ENCODE data around the gene GYPE.
A peak's percentile ranks its signal among the peaks of the same experiment; 100 is the strongest.
"Not testable (repeated sequence)": the region's sequence is repeated elsewhere in the genome, so short reads cannot be mapped to it uniquely, and the experiment has no call there.

The GYPE gene

GRCh38 chr4:143905440-143905839 lies at the start of gene GYPE:
Gene GYPE, minus strand, starts transcription at chr4:143905559. Its CDS starts 52 bp downstream, at chr4:143905507.
- in situ Hi-C loops (cut with MboI; ENCODE audit: low sequenced_read_pairs); H3K4me3 ChIP-seq; H3K36me3 ChIP-seq (replicated peaks); H3K9me3 ChIP-seq; H3K4me1 ChIP-seq; DNase-seq (ENCODE audit: low spot score in 2 of 2); H3K27me3 ChIP-seq (ENCODE audit: low read depth): not testable (repeated sequence)

GRCh38 chr4:143951458-143951972 lies 46.2 kb upstream of the GYPE start:
- H3K9me3 ChIP-seq; H3K4me1 ChIP-seq; H3K27me3 ChIP-seq (ENCODE audit: low read depth); in situ Hi-C loops (cut with MboI; ENCODE audit: low sequenced_read_pairs); H3K36me3 ChIP-seq (replicated peaks); H3K4me3 ChIP-seq; DNase-seq (ENCODE audit: low spot score in 2 of 2): not testable (repeated sequence)

GRCh38 chr4:143950967-143951366 lies 45.6 kb upstream of the GYPE start:
- H3K4me1 ChIP-seq; H3K27me3 ChIP-seq (ENCODE audit: low read depth); H3K36me3 ChIP-seq (replicated peaks); H3K9me3 ChIP-seq; in situ Hi-C loops (cut with MboI; ENCODE audit: low sequenced_read_pairs); DNase-seq (ENCODE audit: low spot score in 2 of 2); H3K4me3 ChIP-seq: not testable (repeated sequence)

GRCh38 chr4:143950185-143950584 lies 44.8 kb upstream of the GYPE start:
- H3K4me3 ChIP-seq; H3K9me3 ChIP-seq; DNase-seq (ENCODE audit: low spot score in 2 of 2); in situ Hi-C loops (cut with MboI; ENCODE audit: low sequenced_read_pairs); H3K4me1 ChIP-seq; H3K27me3 ChIP-seq (ENCODE audit: low read depth); H3K36me3 ChIP-seq (replicated peaks): not testable (repeated sequence)

- in situ Hi-C loops (cut with MboI; ENCODE audit: low sequenced_read_pairs); DNase-seq (ENCODE audit: low spot score in 2 of 2): not testable (repeated sequence)
Measured at GRCh38 chr4:143947493-143947892, 42.1 kb upstream of the GYPE start.

GRCh38 chr4:143940708-143941107 lies 35.3 kb upstream of the GYPE start:
- H3K27me3 ChIP-seq (ENCODE audit: low read depth); DNase-seq (ENCODE audit: low spot score in 2 of 2); H3K9me3 ChIP-seq; in situ Hi-C loops (cut with MboI; ENCODE audit: low sequenced_read_pairs); H3K4me1 ChIP-seq; H3K4me3 ChIP-seq; H3K36me3 ChIP-seq (replicated peaks): not testable (repeated sequence)

More at GRCh38 chr4:143947493-143947892, 42.1 kb upstream of the GYPE start:
- not testable (repeated sequence) for H3K36me3 ChIP-seq (replicated peaks); H3K9me3 ChIP-seq; H3K4me3 ChIP-seq; H3K27me3 ChIP-seq (ENCODE audit: low read depth); H3K4me1 ChIP-seq

GRCh38 chr4:143939528-143939927 lies 34.2 kb upstream of the GYPE start:
- Histone ChIP-seq H3K4me1 (no peaks in the 10 kb centered on the region), H3K4me3 (no peak overlapping the region), H3K27me3 (ENCODE audit: low read depth) (no peaks in the 10 kb centered on the region), H3K9me3 (no peaks in the 10 kb centered on the region), H3K36me3 (replicated peaks) (no peaks in the 10 kb centered on the region)
- DNase-seq (ENCODE audit: low spot score in 2 of 2) = no peak
- in situ Hi-C loops (cut with MboI; ENCODE audit: low sequenced_read_pairs) = no loop called here

GRCh38 chr4:143938890-143939289 lies 33.5 kb upstream of the GYPE start:
- H3K36me3 ChIP-seq (replicated peaks); H3K4me3 ChIP-seq; H3K4me1 ChIP-seq; H3K27me3 ChIP-seq (ENCODE audit: low read depth); in situ Hi-C loops (cut with MboI; ENCODE audit: low sequenced_read_pairs); DNase-seq (ENCODE audit: low spot score in 2 of 2); H3K9me3 ChIP-seq: not testable (repeated sequence)

GRCh38 chr4:143921181-143921580 lies 15.8 kb upstream of the GYPE start:
- H3K4me3 ChIP-seq = no peak overlapping the region
- H3K27me3 ChIP-seq (ENCODE audit: low read depth) = no peaks in the 10 kb centered on the region
- no peaks in the 10 kb centered on the region for H3K36me3 ChIP-seq (replicated peaks)
- no peaks in the 10 kb centered on the region for H3K4me1 ChIP-seq
- no peaks in the 10 kb centered on the region for H3K9me3 ChIP-seq
- no peak for DNase-seq (ENCODE audit: low spot score in 2 of 2)
- in situ Hi-C loops (cut with MboI; ENCODE audit: low sequenced_read_pairs) = no loop called here

GRCh38 chr4:143916485-143916884 lies 11.1 kb upstream of the GYPE start:
- DNase-seq (ENCODE audit: low spot score in 2 of 2); H3K4me3 ChIP-seq; in situ Hi-C loops (cut with MboI; ENCODE audit: low sequenced_read_pairs); H3K36me3 ChIP-seq (replicated peaks); H3K27me3 ChIP-seq (ENCODE audit: low read depth); H3K9me3 ChIP-seq; H3K4me1 ChIP-seq: not testable (repeated sequence)

- H3K4me3 ChIP-seq; H3K36me3 ChIP-seq (replicated peaks); H3K4me1 ChIP-seq; in situ Hi-C loops (cut with MboI; ENCODE audit: low sequenced_read_pairs); H3K27me3 ChIP-seq (ENCODE audit: low read depth); H3K9me3 ChIP-seq; DNase-seq (ENCODE audit: low spot score in 2 of 2): not testable (repeated sequence)
Measured at GRCh38 chr4:143912478-143912877, 7.1 kb upstream of the GYPE start.

GRCh38 chr4:143911528-143912417 lies 6.4 kb upstream of the GYPE start:
- H3K9me3 ChIP-seq; H3K4me3 ChIP-seq; H3K36me3 ChIP-seq (replicated peaks); H3K27me3 ChIP-seq (ENCODE audit: low read depth); H3K4me1 ChIP-seq; in situ Hi-C loops (cut with MboI; ENCODE audit: low sequenced_read_pairs): not testable (repeated sequence)
- DNase-seq (ENCODE audit: low spot score in 2 of 2) = peak in 1 of 2 experiments; percentile 33

- in situ Hi-C loops (cut with MboI; ENCODE audit: low sequenced_read_pairs); H3K27me3 ChIP-seq (ENCODE audit: low read depth); H3K36me3 ChIP-seq (replicated peaks); DNase-seq (ENCODE audit: low spot score in 2 of 2); H3K4me1 ChIP-seq; H3K4me3 ChIP-seq; H3K9me3 ChIP-seq: not testable (repeated sequence)
Measured at GRCh38 chr4:143910906-143911305, 5.5 kb upstream of the GYPE start.

- in situ Hi-C loops (cut with MboI; ENCODE audit: low sequenced_read_pairs); H3K9me3 ChIP-seq; H3K4me1 ChIP-seq; H3K27me3 ChIP-seq (ENCODE audit: low read depth); H3K4me3 ChIP-seq; H3K36me3 ChIP-seq (replicated peaks): not testable (repeated sequence)
- peak in 1 of 2 experiments; percentile 36 for DNase-seq (ENCODE audit: low spot score in 2 of 2)
Measured at GRCh38 chr4:143907811-143908210, 2.5 kb upstream of the GYPE start.
